Activated T-cell treated with anti-CD3 and anti-CD28 coated beads, Interleukin-2, amount 50 U/mL, for 4 hours (primary cell): ENCODE data around the gene GOLGA8B. TPM values are rescaled to one million over a fixed set of nuclear protein-coding genes. Genes with fewer than 3 reads are reported as not detected.
A peak's percentile ranks its signal among the peaks of the same experiment; 100 is the strongest.
"Not testable (repeated sequence)": the region's sequence is repeated elsewhere in the genome, so short reads cannot be mapped to it uniquely, and the experiment has no call there.

Experiments used
- ATAC-seq, 2 donors: fragments of 200-7000 bp; cut with Tn5 transposase; one replicate each; pipeline ENCODE4 v1.10.0; 2021
- DNase-seq: peaks from one replicate; pipeline ENCODE4 v3.0.0-alpha.2; 2020
- H3K27me3 Mint-ChIP-seq: one replicate; pipeline ENCODE4 v1.8.0; 2021; ENCODE audit warnings: low read depth, mixed read lengths
- H3K36me3 Mint-ChIP-seq: one replicate; pipeline ENCODE4 v1.8.0; 2022; ENCODE audit warnings: mixed read lengths; ENCODE audit not compliant: insufficient read depth
- H3K4me1 Mint-ChIP-seq: one replicate; pipeline ENCODE4 v1.8.0; 2021; ENCODE audit warnings: low read depth, mixed read lengths
- H3K4me3 Mint-ChIP-seq: one replicate; pipeline ENCODE4 v1.8.0; 2021; ENCODE audit warnings: mild to moderate bottlenecking, moderate library complexity, mixed read lengths
- H3K9me3 Mint-ChIP-seq: one replicate; pipeline ENCODE4 v1.8.0; 2021; ENCODE audit warnings: mixed read lengths
- total RNA-seq, 3 donors: library from RNA; stranded (reverse); gene quantifications; one replicate each; pipeline ENCODE4 v1.2.1, GENCODE V29; 2021

The GOLGA8B gene, protein sequence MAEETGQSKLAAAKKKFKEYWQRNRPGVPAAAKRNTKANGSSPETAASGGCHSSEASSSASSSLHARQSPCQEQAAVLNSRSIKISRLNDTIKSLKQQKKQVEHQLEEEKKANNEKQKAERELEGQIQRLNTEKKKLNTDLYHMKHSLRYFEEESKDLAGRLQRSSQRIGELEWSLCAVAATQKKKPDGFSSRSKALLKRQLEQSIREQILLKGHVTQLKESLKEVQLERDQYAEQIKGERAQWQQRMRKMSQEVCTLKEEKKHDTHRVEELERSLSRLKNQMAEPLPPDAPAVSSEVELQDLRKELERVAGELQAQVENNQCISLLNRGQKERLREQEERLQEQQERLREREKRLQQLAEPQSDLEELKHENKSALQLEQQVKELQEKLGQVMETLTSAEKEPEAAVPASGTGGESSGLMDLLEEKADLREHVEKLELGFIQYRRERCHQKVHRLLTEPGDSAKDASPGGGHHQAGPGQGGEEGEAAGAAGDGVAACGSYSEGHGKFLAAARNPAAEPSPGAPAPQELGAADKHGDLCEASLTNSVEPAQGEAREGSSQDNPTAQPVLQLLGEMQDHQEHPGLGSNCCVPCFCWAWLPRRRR
- total RNA-seq, result 100 to 1,000 TPM in 2 of 3 donors, 10 to 100 TPM in 1; 65.5 to 159 (median 135) TPM

DNA sequence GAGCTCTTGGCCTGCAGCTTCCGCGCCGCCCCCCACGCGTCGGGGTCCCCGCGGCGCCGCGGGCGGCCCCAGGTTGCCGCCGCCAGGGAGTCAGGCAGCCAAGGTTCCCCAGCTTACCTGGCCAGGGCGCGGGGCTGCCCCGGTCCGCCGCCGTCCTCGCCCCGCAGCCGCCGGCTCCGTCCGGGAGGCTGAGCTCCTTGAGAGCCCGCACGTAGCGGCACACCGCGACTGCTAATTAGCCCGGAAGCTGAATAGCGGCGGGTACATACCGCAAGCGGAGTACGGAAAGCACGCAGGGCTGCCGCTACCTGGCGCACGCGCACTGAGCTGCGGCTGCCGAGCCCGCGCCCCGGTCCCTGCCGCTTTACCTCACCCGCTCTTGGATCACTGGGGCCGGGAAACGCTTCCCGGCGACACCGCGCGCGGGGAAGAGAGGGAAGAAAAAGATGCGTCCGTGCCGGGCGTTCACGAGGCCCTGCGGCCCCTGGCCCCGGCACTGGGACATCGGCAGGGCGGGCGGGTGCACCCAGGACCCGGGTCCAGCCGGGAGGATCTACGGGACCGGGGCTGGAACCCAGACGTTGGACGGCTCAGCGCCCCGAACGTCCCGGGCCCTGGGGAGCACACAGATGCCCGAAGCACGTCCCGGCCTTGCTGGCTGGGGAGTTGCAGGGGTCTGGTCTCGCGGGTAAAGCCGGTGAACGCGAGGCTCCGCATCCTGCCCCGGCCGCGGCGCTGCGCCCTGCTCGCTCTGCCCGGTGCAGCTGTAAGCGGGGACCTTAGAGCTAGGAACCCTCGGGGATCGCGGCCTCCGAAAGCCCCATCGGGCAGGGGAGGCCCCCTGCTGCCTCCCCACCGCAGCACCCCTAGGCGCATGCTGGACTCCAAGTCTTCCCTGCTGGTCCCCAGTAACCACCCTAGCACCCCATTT lies at the start of gene GOLGA8B:
GOLGA8B (minus strand) TSS at position 253 of the 931 bp plus-strand sequence. CDS start 47,739 bp downstream, outside the sequence.
- peaks cover 5% of the 10 kb centered on the region for H3K36me3 Mint-ChIP-seq
- H3K27me3 Mint-ChIP-seq, result no peaks in the 10 kb centered on the region
- ATAC-seq (peak; percentile 81), DNase-seq (peak; percentile 76)
- no peaks in the 10 kb centered on the region for H3K9me3 Mint-ChIP-seq
- peak within 1 kb of the TSS; percentile 94 for H3K4me3 Mint-ChIP-seq
- peaks cover 37% of the 10 kb centered on the region for H3K4me1 Mint-ChIP-seq

- H3K36me3 Mint-ChIP-seq, DNase-seq, ATAC-seq, H3K4me1 Mint-ChIP-seq, H3K4me3 Mint-ChIP-seq, H3K9me3 Mint-ChIP-seq: not testable (repeated sequence)
- peaks cover 11% of the 10 kb centered on the region for H3K27me3 Mint-ChIP-seq
Observed at GRCh38 chr15:34633165-34633564, 49.7 kb upstream of the GOLGA8B start.

GRCh38 chr15:34628577-34629152 lies 45.2 kb upstream of the GOLGA8B start:
- H3K36me3 Mint-ChIP-seq, result no peaks in the 10 kb centered on the region
- H3K4me3 Mint-ChIP-seq, result no peak overlapping the region
- DNase-seq, result no peak
- no peak for ATAC-seq
- H3K9me3 Mint-ChIP-seq, result peaks cover 5% of the 10 kb centered on the region
- peaks cover 28% of the 10 kb centered on the region for H3K27me3 Mint-ChIP-seq
- H3K4me1 Mint-ChIP-seq, result peaks cover 8% of the 10 kb centered on the region

GRCh38 chr15:34625007-34625406 lies 41.6 kb upstream of the GOLGA8B start:
- no peak for ATAC-seq
- Mint-ChIP-seq H3K9me3 (peaks cover 5% of the 10 kb centered on the region), H3K36me3 (no peaks in the 10 kb centered on the region), H3K4me3 (no peak overlapping the region), H3K4me1 (no peaks in the 10 kb centered on the region), H3K27me3 (peaks cover 40% of the 10 kb centered on the region)
- no peak for DNase-seq

DNA sequence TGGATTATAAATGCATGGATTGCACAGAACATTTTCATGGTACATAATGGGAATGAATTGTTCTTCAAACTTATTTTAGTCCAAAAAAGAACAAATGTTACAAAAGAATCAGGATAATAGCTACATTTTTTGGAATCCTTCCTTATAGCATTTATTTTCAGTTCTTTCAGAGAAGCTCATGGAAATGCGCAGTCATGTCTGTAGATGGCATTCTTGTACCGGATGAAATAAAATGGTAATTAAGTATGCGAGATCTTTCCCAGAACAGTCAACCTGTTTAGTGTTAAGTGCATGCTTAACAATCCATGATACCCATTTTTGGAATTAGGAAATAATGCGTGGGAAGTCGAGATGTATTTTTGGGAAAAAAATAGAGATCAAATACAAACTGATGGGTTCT lies 38.2 kb upstream of the GOLGA8B start:
- no peaks in the 10 kb centered on the region for H3K4me1 Mint-ChIP-seq
- ATAC-seq (no peak), DNase-seq (no peak)
- H3K4me3 Mint-ChIP-seq, result no peak overlapping the region
- H3K36me3 Mint-ChIP-seq, result no peaks in the 10 kb centered on the region
- peaks cover 2% of the 10 kb centered on the region for H3K9me3 Mint-ChIP-seq
- H3K27me3 Mint-ChIP-seq, result peaks cover 47% of the 10 kb centered on the region

- Mint-ChIP-seq H3K4me3 (no peak overlapping the region), H3K27me3 (peaks cover 48% of the 10 kb centered on the region), H3K36me3 (no peaks in the 10 kb centered on the region), H3K9me3 (no peaks in the 10 kb centered on the region), H3K4me1 (no peaks in the 10 kb centered on the region)
- no peak for ATAC-seq
- DNase-seq, result no peak
Observed at GRCh38 chr15:34620814-34621213, 37.4 kb upstream of the GOLGA8B start.

GRCh38 chr15:34620142-34620541 lies 36.7 kb upstream of the GOLGA8B start:
- DNase-seq, result no peak
- no peak for ATAC-seq
- peaks cover 48% of the 10 kb centered on the region for H3K27me3 Mint-ChIP-seq
- no peaks in the 10 kb centered on the region for H3K9me3 Mint-ChIP-seq
- H3K36me3 Mint-ChIP-seq, result no peaks in the 10 kb centered on the region
- no peaks in the 10 kb centered on the region for H3K4me1 Mint-ChIP-seq
- no peak overlapping the region for H3K4me3 Mint-ChIP-seq

- ATAC-seq (no peak), DNase-seq (no peak)
- peaks cover 45% of the 10 kb centered on the region for H3K27me3 Mint-ChIP-seq
- no peaks in the 10 kb centered on the region for H3K9me3 Mint-ChIP-seq
- no peaks in the 10 kb centered on the region for H3K36me3 Mint-ChIP-seq
- H3K4me3 Mint-ChIP-seq, result no peak overlapping the region
- H3K4me1 Mint-ChIP-seq, result no peaks in the 10 kb centered on the region
Observed at GRCh38 chr15:34619151-34619550, 35.7 kb upstream of the GOLGA8B start.

DNA sequence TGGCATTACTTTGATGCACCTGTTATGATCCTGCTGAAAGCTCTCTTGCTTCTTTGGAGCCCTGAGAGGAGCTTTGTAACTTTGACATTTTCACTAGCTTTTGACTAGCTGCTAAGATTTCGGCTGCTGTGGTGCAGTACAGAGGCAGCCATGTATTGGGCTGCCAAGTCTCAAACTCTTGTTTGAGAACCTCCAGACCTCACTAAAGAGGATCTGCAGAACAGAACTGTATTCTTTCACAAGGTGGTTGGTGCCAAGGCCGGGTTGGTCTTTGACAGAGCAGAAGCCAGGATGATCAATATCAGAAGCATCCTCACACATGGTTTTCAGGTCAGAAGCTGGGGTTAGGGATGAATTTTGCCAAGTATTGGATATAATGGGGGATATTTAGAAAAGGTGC lies 34.6 kb upstream of the GOLGA8B start:
- Mint-ChIP-seq H3K9me3 (no peaks in the 10 kb centered on the region), H3K36me3 (no peaks in the 10 kb centered on the region), H3K27me3 (peaks cover 40% of the 10 kb centered on the region), H3K4me3 (no peak overlapping the region), H3K4me1 (no peaks in the 10 kb centered on the region)
- no peak for DNase-seq
- no peak for ATAC-seq

DNA sequence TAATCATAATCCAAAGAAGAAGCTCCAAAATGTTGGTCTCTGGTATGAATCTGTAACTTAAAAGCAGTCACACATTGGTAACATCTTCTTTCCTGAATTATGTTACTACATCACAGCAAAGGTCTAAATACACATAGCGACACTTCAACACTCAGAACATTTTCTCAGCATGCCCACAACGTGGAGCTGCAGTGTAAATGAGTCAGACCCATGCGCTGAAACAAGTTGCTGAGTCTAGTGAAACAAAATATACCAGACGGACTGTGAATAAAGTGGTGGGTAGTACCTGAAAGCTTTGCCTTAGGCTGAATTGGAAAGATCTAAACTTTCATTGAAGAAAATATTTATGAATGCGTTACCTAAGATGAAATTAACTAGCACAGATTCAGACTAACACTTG lies 33.2 kb upstream of the GOLGA8B start:
- Mint-ChIP-seq H3K27me3 (peaks cover 42% of the 10 kb centered on the region), H3K9me3 (no peaks in the 10 kb centered on the region), H3K36me3 (no peaks in the 10 kb centered on the region), H3K4me1 (no peaks in the 10 kb centered on the region), H3K4me3 (no peak overlapping the region)
- DNase-seq (no peak), ATAC-seq (peak in 1 of 2 donors; percentile 62)

DNA sequence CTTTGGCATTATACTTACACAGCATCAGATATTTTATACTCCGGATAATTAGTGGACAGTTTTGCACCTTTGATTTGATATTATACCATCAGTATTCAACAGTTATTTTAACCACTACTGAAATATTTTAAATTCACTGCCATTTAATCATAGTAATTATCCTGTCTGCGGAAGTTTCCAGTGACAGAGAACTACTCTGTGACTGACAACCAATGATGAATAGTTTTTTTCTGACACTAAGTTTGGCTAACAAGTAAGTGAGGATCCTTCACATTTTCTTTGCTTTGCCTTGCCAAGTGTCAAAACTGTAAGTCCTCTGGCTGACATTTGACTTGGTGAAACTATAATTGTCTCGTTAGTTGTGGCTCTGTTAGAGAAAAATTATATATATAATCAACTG lies 30.5 kb upstream of the GOLGA8B start:
- Mint-ChIP-seq H3K4me3 (no peak overlapping the region), H3K36me3 (no peaks in the 10 kb centered on the region), H3K4me1 (peaks cover 13% of the 10 kb centered on the region), H3K9me3 (no peaks in the 10 kb centered on the region), H3K27me3 (peaks cover 38% of the 10 kb centered on the region)
- ATAC-seq, result no peak
- DNase-seq, result no peak

DNA sequence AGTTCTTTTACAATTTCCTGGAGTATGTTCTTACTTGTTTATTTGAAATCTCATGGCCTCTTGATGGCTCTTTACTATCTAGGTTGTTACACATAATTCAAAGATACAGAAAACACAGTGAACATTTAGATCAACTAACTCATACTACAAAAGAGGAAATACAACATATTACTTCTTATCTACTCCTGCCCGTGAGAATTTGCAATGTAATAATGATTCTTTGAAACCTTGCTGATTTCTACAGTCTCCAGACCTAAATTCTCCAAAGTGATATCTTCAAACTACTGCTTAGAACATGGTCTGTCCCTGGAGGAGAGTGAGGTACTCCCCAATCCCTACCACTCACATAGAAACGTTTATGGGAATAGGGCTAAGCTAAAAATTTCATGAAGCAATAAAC lies 29.9 kb upstream of the GOLGA8B start:
- no peaks in the 10 kb centered on the region for H3K9me3 Mint-ChIP-seq
- ATAC-seq, result no peak
- no peak overlapping the region for H3K4me3 Mint-ChIP-seq
- H3K27me3 Mint-ChIP-seq, result peaks cover 40% of the 10 kb centered on the region
- peaks cover 13% of the 10 kb centered on the region for H3K4me1 Mint-ChIP-seq
- DNase-seq, result no peak
- H3K36me3 Mint-ChIP-seq, result no peaks in the 10 kb centered on the region

GRCh38 chr15:34610354-34610753 lies 26.9 kb upstream of the GOLGA8B start:
- Mint-ChIP-seq H3K36me3 (no peaks in the 10 kb centered on the region), H3K4me3 (no peak overlapping the region), H3K27me3 (peaks cover 28% of the 10 kb centered on the region), H3K4me1 (peaks cover 13% of the 10 kb centered on the region), H3K9me3 (no peaks in the 10 kb centered on the region)
- ATAC-seq (no peak), DNase-seq (no peak)
